ENCODE measurements around the gene ATP6V1B1.

GRCh38 chr2:70985956-70986355 is 50.3 kb downstream of the ATP6V1B1 start:
- no peak for TF ChIP-seq EED (CRISPR knock-in tag; IDR thresholded peaks at IDR 0.05)
- TF ChIP-seq PATZ1 (CRISPR knock-in tag; IDR thresholded peaks at IDR 0.05) = no peak
- no peak for TF ChIP-seq ZBTB8A (CRISPR knock-in tag; IDR thresholded peaks at IDR 0.05; ENCODE audit: borderline replicate concordance, low read depth)
- TF ChIP-seq ISL2 (CRISPR knock-in tag; IDR thresholded peaks at IDR 0.05) = no peak

Data from HepG2 (cell line).